Testis (tissue), 3 donors: Measurements from ENCODE around the gene JAKMIP1. TPM values are rescaled to one million over a fixed set of nuclear protein-coding genes. Genes with fewer than 3 reads are reported as not detected.

Source experiments
- DNase-seq: peaks from one replicate; pipeline ENCODE4 v3.0.0-alpha.2; 2019
- H3K27ac ChIP-seq, 2 donors: fragments of 200-600 bp; sonication (generic); one replicate each; pipeline ENCODE4 v1.5.1; 2019
- H3K27me3 ChIP-seq: fragments of 200-600 bp; sonication (generic); one replicate; pipeline ENCODE4 v1.5.1; 2019
- H3K36me3 ChIP-seq: fragments of 200-600 bp; sonication (generic); one replicate; pipeline ENCODE4 v1.5.1; 2017; ENCODE audit warnings: low read depth; ENCODE audit errors: missing control alignments
- H3K4me1 ChIP-seq: fragments of 200-600 bp; sonication (generic); one replicate; pipeline ENCODE4 v1.5.1; 2019
- H3K4me3 ChIP-seq, 2 donors: fragments of 200-600 bp; sonication (generic); one replicate each; pipeline ENCODE4 v1.5.1; 2017 to 2019
- H3K9me3 ChIP-seq: fragments of 200-600 bp; sonication (generic); one replicate; pipeline ENCODE4 v1.5.1; 2017
- POLR2A ChIP-seq: fragments of 450-650 bp; IDR thresholded peaks from one replicate; pipeline ENCODE4 v1.6.1; 2017; ENCODE audit warnings: antibody characterized with exemption, mild to moderate bottlenecking, moderate library complexity
- WGBS, 2 donors: methylation state at CpG; one replicate each; pipeline ENCODE4 v1.1.5; 2018; 5-methylcytosine and 5-hydroxymethylcytosine counted together
- intact Hi-C: fragments of 100-400 bp; cut with DNase I; formaldehyde crosslinking; loops from one replicate; pipeline ENCODE4 v1.15.1; 2023; ENCODE audit warnings: low total_unique reads
- polyA plus RNA-seq: library from polyadenylated mRNA; stranded (reverse); fragments of 350-450 nt; fragmentation: Illumina TruSeq; extraction: RNeasy Lipid Tissue Mini Kit (QIAGEN cat#74804); gene quantifications from one replicate; pipeline ENCODE4 v1.2.3, GENCODE V29; 2014; ENCODE audit warnings: low read depth, low replicate concordance; ENCODE audit not compliant: insufficient read depth
- total RNA-seq, 2 donors: library from RNA; depleted of rRNA; stranded (reverse); fragments of >200 nt; gene quantifications; one replicate each; pipeline ENCODE4 v1.2.3, GENCODE V29; 2016
- TF ChIP-seq, protein P1 (sequence below), 3 experiments: fragments of 450-650 bp in 2 of 3; fragments of 200-600 bp in 1 of 3; sonication (generic) in 1 of 3; IDR thresholded peaks; one replicate each; pipeline ENCODE4 v1.5.1; 2016 to 2019; ENCODE audit warnings: antibody characterized with exemption in 3 of 3, mild to moderate bottlenecking in 2 of 3, moderate library complexity in 1 of 3

Gene JAKMIP1
- total and polyA plus RNA-seq, 3 donors from 2014 or later = 10.7 to 18.1 (median 15.2) TPM

DNA sequence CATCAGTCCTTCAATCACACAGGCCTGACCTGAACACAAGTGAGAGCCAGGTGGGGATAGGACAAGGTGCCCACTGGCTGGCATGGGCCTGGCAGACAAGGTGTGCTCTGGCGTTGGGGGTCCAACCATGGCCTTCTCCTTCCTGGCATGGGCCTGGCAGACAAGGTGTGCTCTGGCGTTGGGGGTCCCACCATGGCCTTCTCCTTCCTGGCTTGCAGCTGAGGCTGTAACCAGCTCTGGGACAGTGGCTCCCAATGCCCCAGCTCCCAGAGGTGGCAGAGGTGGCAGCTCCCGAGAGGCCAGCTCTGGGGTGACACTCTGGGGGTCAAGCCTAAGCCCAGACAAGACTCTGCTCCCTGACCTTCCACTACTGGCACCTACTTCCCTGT lies 62.6 kb downstream of the JAKMIP1 start:
- H3K9me3 ChIP-seq = no peaks in the 10 kb centered on the region
- no peaks in the 10 kb centered on the region for H3K4me1 ChIP-seq
- no peak for DNase-seq
- 83 to 93% methylated on average over 1 to 3 of the region's 3 CpGs for WGBS, 2 donors
- H3K36me3 ChIP-seq = no peaks in the 10 kb centered on the region
- no peak overlapping the region for H3K4me3 ChIP-seq
- TF ChIP-seq, protein P1, sequence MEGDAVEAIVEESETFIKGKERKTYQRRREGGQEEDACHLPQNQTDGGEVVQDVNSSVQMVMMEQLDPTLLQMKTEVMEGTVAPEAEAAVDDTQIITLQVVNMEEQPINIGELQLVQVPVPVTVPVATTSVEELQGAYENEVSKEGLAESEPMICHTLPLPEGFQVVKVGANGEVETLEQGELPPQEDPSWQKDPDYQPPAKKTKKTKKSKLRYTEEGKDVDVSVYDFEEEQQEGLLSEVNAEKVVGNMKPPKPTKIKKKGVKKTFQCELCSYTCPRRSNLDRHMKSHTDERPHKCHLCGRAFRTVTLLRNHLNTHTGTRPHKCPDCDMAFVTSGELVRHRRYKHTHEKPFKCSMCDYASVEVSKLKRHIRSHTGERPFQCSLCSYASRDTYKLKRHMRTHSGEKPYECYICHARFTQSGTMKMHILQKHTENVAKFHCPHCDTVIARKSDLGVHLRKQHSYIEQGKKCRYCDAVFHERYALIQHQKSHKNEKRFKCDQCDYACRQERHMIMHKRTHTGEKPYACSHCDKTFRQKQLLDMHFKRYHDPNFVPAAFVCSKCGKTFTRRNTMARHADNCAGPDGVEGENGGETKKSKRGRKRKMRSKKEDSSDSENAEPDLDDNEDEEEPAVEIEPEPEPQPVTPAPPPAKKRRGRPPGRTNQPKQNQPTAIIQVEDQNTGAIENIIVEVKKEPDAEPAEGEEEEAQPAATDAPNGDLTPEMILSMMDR (IDR thresholded peaks at IDR 0.05) = no peak
- TF ChIP-seq POLR2A = no peak
- H3K27me3 ChIP-seq = no peaks in the 10 kb centered on the region
- H3K27ac ChIP-seq = no peak overlapping the region
- intact Hi-C loops = no loop called here

DNA sequence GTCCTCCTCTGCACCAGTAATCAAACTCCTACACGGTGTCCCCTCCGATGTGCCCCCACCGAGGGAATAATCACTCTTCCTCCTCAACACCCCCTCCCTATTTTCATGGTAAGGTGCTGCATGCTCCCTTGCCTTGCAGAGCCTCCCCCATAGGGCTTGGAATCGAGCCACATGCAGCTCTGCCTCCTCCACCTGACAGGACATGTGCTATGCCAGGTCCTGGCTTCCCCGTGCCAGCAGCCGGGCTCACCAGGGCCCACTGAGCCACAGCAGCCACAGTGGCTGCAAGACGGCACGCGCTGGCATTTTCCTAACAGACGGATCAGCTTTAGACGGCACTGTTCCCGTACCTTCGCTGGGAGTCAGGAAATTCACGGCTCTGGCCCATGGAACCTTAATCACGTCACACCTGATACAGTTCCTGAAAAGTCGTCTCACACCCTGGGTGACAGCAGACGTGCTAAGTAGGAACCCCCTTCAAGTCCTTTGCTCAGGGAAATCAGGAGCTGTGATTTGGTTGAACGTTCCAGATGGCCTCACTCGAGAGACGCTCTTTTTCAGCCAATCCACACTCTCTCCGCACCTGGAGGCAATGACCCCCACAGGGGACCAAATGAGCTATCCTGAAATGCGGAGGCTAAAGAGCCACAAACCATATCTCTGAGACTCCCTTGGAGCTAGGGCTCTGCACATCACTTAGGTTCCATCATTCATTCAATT lies 63.2 kb downstream of the JAKMIP1 start:
- no peak for TF ChIP-seq POLR2A
- TF ChIP-seq, protein P1 (IDR thresholded peaks at IDR 0.05) = no peak
- DNase-seq = no peak
- Histone ChIP-seq H3K36me3 (no peaks in the 10 kb centered on the region), H3K27ac (no peak overlapping the region), H3K4me1 (no peaks in the 10 kb centered on the region), H3K9me3 (no peaks in the 10 kb centered on the region), H3K27me3 (no peaks in the 10 kb centered on the region), H3K4me3 (no peak overlapping the region)
- WGBS, 2 donors = 73 to 83% methylated on average over 10 to 22 of the region's 22 CpGs
- intact Hi-C loops = no loop called here

- no peak overlapping the region for H3K27ac ChIP-seq
- 80 to 86% methylated on average over 9 to 11 of the region's 11 CpGs for WGBS, 2 donors
- no peaks in the 10 kb centered on the region for H3K4me1 ChIP-seq
- TF ChIP-seq, protein P1 (IDR thresholded peaks at IDR 0.05) = peak in 1 of 3 experiments; percentile 11
- TF ChIP-seq POLR2A = no peak
- H3K27me3 ChIP-seq = no peaks in the 10 kb centered on the region
- intact Hi-C loops = no loop called here
- no peaks in the 10 kb centered on the region for H3K9me3 ChIP-seq
- no peak overlapping the region for H3K4me3 ChIP-seq
- peak; percentile 35 for DNase-seq
- no peaks in the 10 kb centered on the region for H3K36me3 ChIP-seq
Measured at GRCh38 chr4:6134612-6135220, 65.6 kb downstream of the JAKMIP1 start.

- DNase-seq = no peak
- intact Hi-C loops = no loop called here
- Histone ChIP-seq H3K27ac (no peak overlapping the region), H3K4me3 (no peak overlapping the region), H3K9me3 (no peaks in the 10 kb centered on the region), H3K4me1 (no peaks in the 10 kb centered on the region), H3K36me3 (no peaks in the 10 kb centered on the region), H3K27me3 (no peaks in the 10 kb centered on the region)
- 81 to 82% methylated on average over 2 of the region's 2 CpGs for WGBS, 2 donors
- TF ChIP-seq, protein P1 (IDR thresholded peaks at IDR 0.05) = no peak
- TF ChIP-seq POLR2A = no peak
Measured at GRCh38 chr4:6132716-6133115, 67.6 kb downstream of the JAKMIP1 start.
